Activated CD4-positive, alpha-beta T cell treated with anti-CD3 and anti-CD28 coated beads, Interleukin-2, Interleukin-4, amounts not matched to agents 100 ng/mL and 50 ng/mL, durations not matched to agents 16 hours and 8 hours (primary cell): Measurements from ENCODE around the gene LSR.
"Not testable (repeated sequence)": the region's sequence is repeated elsewhere in the genome, so short reads cannot be mapped to it uniquely, and the experiment has no call there.

Experiments
- DNase-seq: peaks from one replicate; pipeline ENCODE4 v3.0.0-alpha.2; 2020; ENCODE audit warnings: low spot score

The LSR gene

DNA sequence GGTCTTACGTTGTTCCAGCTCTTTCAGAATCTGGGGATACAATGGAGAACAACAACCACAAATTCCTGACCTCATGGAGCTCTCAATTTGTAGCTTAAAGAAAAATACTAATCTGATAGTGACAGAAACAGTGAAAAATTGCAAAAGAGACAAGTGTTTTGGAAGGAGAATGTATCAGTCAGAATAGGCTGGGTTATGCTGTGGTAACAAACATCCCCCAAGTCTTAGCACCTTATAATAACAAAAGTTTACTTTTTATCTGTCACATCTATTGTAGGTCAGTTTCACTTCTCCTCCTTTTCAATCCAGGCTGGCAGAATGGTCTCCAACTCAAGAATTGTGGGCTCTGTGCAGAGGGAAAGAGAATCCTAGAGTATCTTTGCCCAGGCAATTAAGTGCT lies 29.8 kb upstream of the LSR start:
- DNase-seq = no peak

- no peak for DNase-seq
Measured at GRCh38 chr19:35220315-35220921, 28.4 kb upstream of the LSR start.

GRCh38 chr19:35220973-35221590 lies 27.7 kb upstream of the LSR start:
- not testable (repeated sequence) for DNase-seq

DNA sequence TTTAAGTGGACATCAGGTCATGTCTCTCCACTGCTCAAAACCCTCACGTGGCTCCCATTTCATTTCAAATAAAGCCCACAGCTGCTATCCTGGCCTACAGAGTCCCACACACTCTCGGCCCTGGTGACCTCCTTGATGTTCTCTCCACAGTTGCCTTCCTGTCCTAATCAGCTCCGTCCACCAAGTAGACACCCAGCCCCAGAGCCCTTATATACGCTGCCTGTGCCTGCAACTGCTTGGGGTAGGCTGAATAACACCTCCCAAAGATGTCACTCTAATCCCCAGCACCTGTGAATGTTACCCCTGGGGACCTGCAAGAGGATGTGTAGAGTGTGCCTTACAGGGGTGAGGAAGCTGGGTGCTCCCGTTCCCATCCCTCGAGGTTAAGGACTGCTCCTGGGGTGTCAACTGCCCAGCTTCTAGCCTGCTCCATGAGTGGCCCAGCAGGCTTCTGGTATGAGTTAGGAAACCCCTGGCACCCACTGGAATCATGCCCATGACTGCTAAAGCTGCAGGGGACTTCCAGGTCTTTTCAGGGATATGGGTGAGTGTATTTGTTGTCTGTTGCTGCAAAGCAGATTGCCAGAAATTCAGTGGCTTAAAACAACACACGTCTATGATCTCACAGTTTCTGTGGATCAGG lies 26.3 kb upstream of the LSR start:
- DNase-seq = no peak

GRCh38 chr19:35223084-35223790 lies 25.6 kb upstream of the LSR start:
- DNase-seq = no peak

- no peak for DNase-seq
Measured at GRCh38 chr19:35223862-35224505, 24.8 kb upstream of the LSR start.

DNA sequence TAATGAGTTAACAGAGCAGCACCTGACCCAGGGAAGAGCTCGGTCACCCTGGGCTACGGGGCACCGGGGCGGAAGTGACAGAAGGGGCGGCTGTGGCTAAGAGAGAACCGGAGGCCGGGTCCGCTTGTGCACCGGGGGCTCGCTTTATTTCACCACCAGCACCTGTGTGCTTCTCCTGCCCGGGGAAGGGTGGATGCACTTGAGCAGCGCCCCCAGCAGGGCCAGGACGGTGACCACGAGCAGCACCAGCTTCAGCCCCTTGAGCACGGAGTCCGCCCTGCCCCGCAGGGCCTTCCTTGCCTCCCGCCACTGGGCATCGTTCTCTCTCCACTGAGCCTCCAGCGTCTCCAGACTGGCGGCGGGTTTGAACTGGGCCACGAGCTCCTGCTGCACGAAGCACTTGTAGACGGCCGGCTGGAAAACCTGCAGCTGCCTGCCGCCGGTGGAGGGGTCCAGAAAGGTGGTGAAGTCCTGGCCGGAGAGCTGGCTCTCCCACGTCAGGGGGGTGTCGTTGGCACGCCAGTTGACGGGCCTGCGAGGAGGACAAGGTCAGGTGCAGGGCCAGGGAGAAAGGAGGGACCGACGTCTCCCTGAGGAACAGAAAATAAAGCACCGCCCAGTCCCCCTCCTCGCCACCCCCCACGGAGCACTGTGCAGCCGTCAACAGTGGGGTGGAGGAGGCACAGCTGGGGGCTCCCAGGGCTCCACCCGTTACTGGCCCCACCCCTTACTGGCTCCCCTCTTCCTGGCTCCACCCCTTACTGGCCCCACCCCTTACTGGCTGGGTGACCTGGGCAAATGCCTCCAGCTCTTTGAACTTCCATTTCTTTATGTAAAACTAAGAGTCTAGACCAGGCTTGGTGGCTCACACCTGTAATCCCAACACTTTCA lies 23.9 kb upstream of the LSR start:
- DNase-seq = no peak

DNA sequence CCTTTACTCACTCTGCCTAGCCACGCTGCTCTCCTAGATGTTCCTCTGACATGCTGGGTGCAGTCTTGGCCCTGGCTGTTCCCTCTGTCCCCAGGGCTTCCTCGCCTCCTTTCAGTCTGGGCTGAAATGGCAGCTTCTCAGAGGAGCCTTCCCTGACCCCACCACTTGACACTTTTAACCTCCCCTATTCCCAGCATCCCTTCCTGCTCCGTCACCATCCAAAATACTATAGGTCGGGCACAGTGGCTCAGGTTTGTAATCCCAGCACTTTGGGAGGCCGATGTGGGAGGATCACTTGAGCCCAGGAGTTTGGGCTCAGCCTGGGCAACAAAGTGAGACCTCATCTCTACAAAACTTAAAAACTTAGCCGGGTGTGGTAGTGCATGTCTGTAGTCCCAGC lies 22.9 kb upstream of the LSR start:
- no peak for DNase-seq

- no peak for DNase-seq
Measured at GRCh38 chr19:35226748-35227147, 22.1 kb upstream of the LSR start.

- DNase-seq = no peak
Measured at GRCh38 chr19:35228177-35228930, 20.4 kb upstream of the LSR start, which contains the start of gene FAM187B. TSS of gene FAM187B (minus strand) at chr19:35228739. CDS start at chr19:35228680, 59 bp downstream.

- no peak for DNase-seq
Measured at GRCh38 chr19:35229601-35230000, 19.2 kb upstream of the LSR start.

- no peak for DNase-seq
Measured at GRCh38 chr19:35231956-35232645, 16.7 kb upstream of the LSR start.

- DNase-seq = no peak
Measured at GRCh38 chr19:35232912-35233311, 15.9 kb upstream of the LSR start.

- no peak for DNase-seq
Measured at GRCh38 chr19:35236638-35237400, 12.0 kb upstream of the LSR start.

DNA sequence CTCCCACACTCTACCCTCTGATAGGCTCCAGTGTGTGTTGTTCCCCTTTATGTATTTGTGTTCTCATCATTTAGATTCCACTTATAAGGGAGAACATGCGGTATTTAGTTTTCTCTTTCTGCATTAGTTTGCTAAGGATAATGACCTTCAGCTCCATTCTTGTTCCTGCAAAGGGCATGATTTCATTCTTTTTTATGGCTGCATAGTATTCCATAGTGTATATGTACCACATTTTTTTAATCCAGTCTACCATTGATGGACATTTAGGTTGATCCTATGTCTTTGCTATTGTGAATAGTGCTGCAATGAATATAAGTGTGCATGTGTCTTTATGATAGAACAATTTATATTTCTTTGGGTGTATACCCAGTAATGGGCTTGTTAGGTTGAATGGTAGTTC lies 9.2 kb upstream of the LSR start:
- DNase-seq = not testable (repeated sequence)

DNA sequence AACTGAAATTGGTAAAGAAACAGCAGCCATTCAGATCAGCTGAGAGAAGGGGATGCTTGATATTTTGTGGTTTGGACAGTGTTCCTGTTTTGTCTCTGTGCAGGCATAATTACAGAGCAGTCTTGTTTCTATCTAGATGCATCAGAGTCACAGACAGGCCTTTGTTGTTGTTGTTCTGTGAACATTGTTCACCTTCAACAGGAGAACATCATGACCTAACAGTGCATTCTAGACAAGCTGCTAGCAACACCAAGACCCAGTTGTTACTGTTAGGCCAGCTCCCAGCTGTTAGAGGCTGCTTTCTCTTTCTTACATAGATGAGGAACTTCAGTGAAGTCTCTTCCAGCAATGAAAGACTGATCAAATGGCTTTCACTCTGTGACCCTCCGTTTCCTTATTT lies 8.5 kb upstream of the LSR start:
- DNase-seq = no peak

DNA sequence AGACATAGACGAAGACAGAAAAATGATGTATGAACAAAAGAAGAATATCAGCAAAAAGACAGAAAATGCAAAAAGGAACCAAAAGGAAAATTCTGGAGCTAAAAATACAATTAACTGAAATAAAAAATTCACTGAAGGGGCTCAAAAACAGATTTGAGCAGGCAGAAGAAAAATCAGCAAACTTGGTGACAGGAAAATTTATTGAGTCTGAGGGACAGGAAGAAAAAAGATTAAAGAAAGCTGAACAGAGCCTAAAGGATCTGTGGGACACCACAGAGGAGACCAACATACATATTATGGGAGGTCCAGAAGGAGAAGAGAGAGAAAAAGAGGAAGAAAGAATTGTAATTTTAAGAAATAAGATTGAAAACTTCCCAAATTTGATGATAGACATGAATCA lies 7.4 kb upstream of the LSR start:
- DNase-seq = no peak

GRCh38 chr19:35246466-35247092 lies 2.2 kb upstream of the LSR start:
- no peak for DNase-seq
